IPS-15b (cell line): ENCODE measurements around the gene HMGXB3.

Experiments used
- H3K27me3 ChIP-seq: one replicate; pipeline ENCODE4 v1.6.1; 2013; ENCODE audit warnings: low read length; ENCODE audit not compliant: control insufficient read depth, insufficient read depth
- H3K36me3 ChIP-seq: one replicate; pipeline ENCODE4 v1.6.1; 2013; ENCODE audit warnings: low read length; ENCODE audit not compliant: control insufficient read depth, insufficient read depth
- H3K4me1 ChIP-seq: one replicate; pipeline ENCODE4 v1.6.1; 2013; ENCODE audit warnings: mild to moderate bottlenecking, low read length; ENCODE audit not compliant: control insufficient read depth, insufficient read depth
- H3K4me3 ChIP-seq: one replicate; pipeline ENCODE4 v1.5.1; 2013; ENCODE audit warnings: low read depth, low read length
- H3K9ac ChIP-seq: one replicate; pipeline ENCODE4 v1.6.1; 2013; ENCODE audit warnings: low read depth, mild to moderate bottlenecking, low read length
- H3K9me3 ChIP-seq: one replicate; pipeline ENCODE4 v1.6.1; 2013; ENCODE audit warnings: mild to moderate bottlenecking, low read length; ENCODE audit not compliant: control insufficient read depth, insufficient read depth

Gene HMGXB3

DNA sequence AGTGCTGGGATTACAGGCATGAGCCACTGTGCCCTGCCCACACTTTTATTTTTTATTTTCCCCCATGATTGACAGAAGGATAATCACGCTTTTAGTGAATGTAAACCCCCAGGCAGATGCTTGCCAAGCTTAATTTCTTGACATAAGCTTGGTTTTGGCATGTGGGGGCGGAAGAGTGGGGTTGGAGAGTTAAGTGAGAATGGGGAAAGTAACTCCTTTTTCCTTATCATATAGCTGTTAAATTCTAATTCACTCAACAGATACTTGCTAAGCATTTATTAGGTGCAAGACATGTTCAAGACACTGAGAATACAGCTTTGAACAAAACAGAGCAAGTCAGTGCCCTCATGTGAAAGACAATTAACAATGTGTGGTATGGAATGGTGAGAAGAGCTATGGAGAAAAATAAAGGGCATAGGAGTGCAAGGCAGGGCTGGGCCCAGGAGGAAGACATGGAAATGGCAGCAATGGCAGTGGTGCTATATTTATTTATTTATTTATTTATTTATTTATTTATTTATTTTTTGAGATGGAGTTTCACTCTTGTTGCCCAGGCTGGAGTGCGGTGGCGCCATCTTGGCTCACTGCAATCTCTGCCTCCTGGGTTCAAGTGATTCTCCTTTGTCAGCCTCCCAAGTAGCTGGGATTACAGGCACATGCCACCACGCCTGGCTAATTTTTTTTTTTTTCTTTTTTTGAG is 37.8 kb upstream of the HMGXB3 start:
- Histone ChIP-seq H3K4me1 (peaks cover 7% of the 10 kb centered on the region), H3K4me3 (no peak overlapping the region), H3K9me3 (no peaks in the 10 kb centered on the region), H3K27me3 (peaks cover 9% of the 10 kb centered on the region), H3K36me3 (no peaks in the 10 kb centered on the region), H3K9ac (no peak overlapping the region)

DNA sequence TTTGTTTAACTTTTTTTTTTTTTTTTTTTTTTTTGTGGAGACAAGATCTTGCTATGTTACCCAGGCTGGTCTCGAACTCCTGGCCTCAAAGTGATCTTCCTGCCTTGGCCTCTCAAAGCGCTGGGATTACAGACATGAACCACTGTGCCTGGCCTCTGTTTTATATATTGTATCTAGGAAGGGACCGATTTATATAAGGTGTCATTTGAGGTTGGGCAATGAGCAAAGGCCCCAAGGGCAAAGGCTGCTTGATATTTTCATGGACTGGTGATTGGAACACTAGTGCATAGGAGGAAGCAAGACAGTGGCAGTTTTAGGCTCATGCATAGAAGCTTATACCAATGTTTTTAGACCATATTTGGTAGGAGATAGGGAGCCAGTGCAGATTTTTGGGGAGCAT is 36.8 kb upstream of the HMGXB3 start:
- Histone ChIP-seq H3K27me3 (peaks cover 9% of the 10 kb centered on the region), H3K9me3 (no peaks in the 10 kb centered on the region), H3K4me1 (peaks cover 7% of the 10 kb centered on the region), H3K4me3 (no peak overlapping the region), H3K36me3 (no peaks in the 10 kb centered on the region), H3K9ac (no peak overlapping the region)

- Histone ChIP-seq H3K36me3 (no peaks in the 10 kb centered on the region), H3K9me3 (no peaks in the 10 kb centered on the region), H3K4me1 (no peaks in the 10 kb centered on the region), H3K27me3 (peaks cover under 1% of the 10 kb centered on the region), H3K9ac (no peak overlapping the region), H3K4me3 (no peak overlapping the region)
Observed at GRCh38 chr5:149966946-149967345, 33.6 kb upstream of the HMGXB3 start.

DNA sequence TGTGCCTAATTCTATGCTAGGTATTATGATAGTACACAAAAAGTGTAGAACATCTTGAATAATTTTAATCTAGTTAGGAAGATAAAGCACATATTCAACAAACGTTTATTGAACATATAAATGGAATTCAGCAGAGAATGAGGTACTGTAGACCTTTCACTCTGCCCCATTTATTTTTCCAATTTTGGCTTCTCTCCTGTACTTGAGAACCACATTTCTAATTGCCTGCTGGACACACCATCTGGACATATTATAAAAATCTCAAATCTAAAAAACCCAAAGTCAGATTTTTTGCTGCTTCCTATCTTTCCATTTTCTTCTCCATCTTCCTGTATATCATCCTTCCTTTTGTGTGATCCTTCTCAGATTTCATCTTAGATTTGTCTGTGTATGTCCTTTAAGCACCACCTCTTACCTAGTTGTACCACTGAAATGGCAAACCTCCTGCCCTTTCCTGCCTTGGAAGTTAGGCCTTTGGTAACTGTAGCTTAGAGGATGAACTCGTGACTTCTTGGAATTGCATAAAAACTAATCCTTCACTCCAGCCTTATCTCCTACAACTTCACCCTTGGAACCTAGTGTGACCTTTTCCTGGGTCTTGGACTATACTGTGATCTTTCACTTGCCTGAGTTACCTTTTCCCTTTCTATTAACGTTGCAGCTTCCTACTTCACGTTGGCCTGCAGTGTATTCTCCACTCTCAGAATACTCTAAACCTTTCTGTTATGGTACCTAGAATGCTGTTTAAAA is 31.2 kb upstream of the HMGXB3 start:
- H3K4me3 ChIP-seq: no peak overlapping the region
- no peaks in the 10 kb centered on the region for H3K27me3 ChIP-seq
- H3K4me1 ChIP-seq: no peaks in the 10 kb centered on the region
- no peaks in the 10 kb centered on the region for H3K36me3 ChIP-seq
- no peaks in the 10 kb centered on the region for H3K9me3 ChIP-seq
- no peak overlapping the region for H3K9ac ChIP-seq

DNA sequence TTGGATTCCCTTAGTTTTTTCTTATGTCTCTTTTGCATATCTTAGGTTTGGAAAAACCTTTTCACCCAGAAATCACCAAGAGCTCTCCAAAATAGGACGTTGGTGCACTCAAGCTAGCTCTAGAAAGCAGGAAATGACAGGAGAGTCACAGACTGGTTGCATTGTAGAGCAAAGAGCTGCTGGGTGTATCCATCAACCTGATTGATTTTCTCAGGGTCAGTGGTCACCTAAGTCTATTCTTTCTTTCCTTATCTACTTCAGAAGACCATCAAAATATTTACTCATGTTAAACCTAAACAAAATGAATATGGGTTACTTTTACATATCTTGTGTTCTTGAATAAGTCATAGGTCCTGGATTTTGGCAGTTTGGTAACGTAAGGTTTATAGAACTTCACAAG is 25.1 kb upstream of the HMGXB3 start:
- no peak overlapping the region for H3K4me3 ChIP-seq

GRCh38 chr5:149979896-149980295 is 20.6 kb upstream of the HMGXB3 start:
- Histone ChIP-seq H3K27me3 (no peaks in the 10 kb centered on the region), H3K36me3 (no peaks in the 10 kb centered on the region), H3K4me1 (no peaks in the 10 kb centered on the region), H3K4me3 (no peak overlapping the region), H3K9ac (no peak overlapping the region), H3K9me3 (no peaks in the 10 kb centered on the region)

More for the DNA sequence above, 25.1 kb upstream of the HMGXB3 start:
- no peaks in the 10 kb centered on the region for H3K4me1 ChIP-seq
- H3K9ac ChIP-seq: no peak overlapping the region
- no peaks in the 10 kb centered on the region for H3K36me3 ChIP-seq
- H3K27me3 ChIP-seq: no peaks in the 10 kb centered on the region
- no peaks in the 10 kb centered on the region for H3K9me3 ChIP-seq

DNA sequence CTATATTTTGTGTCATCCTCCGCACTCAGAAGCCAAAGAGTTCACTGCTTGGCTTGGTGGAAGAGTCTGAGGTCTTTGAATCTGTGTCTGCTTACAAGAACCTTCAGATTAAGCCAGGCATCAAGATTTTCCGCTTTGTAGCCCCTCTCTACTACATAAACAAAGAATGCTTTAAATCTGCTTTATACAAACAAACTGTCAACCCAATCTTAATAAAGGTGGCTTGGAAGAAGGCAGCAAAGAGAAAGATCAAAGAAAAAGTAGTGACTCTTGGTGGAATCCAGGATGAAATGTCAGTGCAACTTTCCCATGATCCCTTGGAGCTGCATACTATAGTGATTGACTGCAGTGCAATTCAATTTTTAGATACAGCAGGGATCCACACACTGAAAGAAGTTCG is 19.3 kb upstream of the HMGXB3 start:
- Histone ChIP-seq H3K36me3 (no peaks in the 10 kb centered on the region), H3K9ac (no peak overlapping the region), H3K4me3 (no peak overlapping the region), H3K4me1 (no peaks in the 10 kb centered on the region), H3K27me3 (no peaks in the 10 kb centered on the region), H3K9me3 (no peaks in the 10 kb centered on the region)

GRCh38 chr5:149982505-149982904 is 18.0 kb upstream of the HMGXB3 start:
- Histone ChIP-seq H3K9me3 (no peaks in the 10 kb centered on the region), H3K36me3 (no peaks in the 10 kb centered on the region), H3K27me3 (no peaks in the 10 kb centered on the region), H3K9ac (no peak overlapping the region), H3K4me3 (no peak overlapping the region), H3K4me1 (no peaks in the 10 kb centered on the region)

DNA sequence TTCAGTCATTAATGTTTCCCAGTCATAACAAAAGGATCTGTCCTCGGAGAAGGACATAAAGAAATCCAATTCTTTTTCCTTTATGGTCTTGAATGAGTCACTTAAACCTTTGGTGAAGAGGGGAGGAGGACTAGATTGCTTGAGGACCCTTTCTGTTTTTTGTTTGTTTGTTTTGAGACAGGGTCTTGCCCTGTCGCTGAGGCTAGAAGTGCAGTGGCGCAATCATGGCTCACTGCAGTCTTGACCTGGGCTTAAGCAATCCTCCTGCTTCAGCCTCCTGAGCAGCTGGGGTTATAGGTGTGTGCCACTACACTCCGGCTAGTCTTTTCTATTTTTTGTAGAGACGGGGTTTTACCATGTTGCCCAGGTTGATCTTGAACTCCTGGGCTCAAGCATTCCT is 12.4 kb upstream of the HMGXB3 start:
- Histone ChIP-seq H3K36me3 (no peaks in the 10 kb centered on the region), H3K4me1 (no peaks in the 10 kb centered on the region), H3K9me3 (no peaks in the 10 kb centered on the region), H3K27me3 (no peaks in the 10 kb centered on the region), H3K9ac (no peak overlapping the region), H3K4me3 (no peak overlapping the region)

DNA sequence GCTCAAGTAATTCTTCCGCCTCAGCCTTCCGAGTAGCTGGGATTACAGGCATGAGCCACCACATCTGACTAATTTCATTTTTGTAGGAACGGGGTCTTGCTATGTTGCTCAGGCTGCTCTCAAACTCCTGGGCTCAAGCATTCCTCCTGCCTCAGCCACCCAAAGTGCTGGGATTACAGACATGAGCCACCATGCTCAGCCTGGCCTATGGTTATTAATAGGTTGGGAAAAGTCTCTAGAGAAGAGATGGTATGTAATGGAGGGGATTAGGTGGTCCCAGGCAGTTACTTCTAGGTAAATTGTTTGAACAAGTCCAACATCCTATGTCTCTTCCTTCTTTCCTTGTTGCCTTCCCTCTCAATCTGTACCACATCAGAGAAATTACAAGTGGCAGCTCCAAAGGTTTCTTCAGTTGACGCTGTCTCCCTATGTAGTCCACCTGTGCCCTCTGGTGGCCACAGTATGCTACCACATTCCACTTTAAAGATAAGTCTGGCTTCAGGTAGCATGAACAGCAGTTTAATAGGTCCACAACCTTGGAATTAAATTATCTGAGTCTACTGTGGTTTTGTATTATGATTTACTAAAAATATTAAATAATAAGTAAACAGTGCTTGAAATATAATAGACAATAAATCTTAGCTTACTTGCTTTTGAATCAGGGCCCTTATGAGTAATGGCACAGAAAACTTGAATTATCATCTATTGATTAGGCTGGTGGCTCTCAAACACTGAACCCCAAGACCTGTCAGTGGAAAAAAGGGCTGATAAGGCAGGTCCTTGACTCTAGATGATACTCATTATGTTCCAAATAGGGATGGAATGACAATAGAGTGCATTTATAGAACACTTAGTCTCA is 9.8 kb upstream of the HMGXB3 start:
- Histone ChIP-seq H3K27me3 (no peaks in the 10 kb centered on the region), H3K36me3 (no peaks in the 10 kb centered on the region), H3K9me3 (no peaks in the 10 kb centered on the region), H3K4me3 (no peak overlapping the region), H3K9ac (no peak overlapping the region), H3K4me1 (no peaks in the 10 kb centered on the region)

- Histone ChIP-seq H3K4me1 (no peaks in the 10 kb centered on the region), H3K4me3 (no peak overlapping the region), H3K27me3 (no peaks in the 10 kb centered on the region), H3K9ac (no peak overlapping the region), H3K9me3 (no peaks in the 10 kb centered on the region), H3K36me3 (no peaks in the 10 kb centered on the region)
Observed at GRCh38 chr5:149993471-149993870, 7.1 kb upstream of the HMGXB3 start.
